ENCODE measurements around the gene EP400.

GRCh38 chr12:132056320-132056719 lies 106.6 kb downstream of the EP400 start:
- TF ChIP-seq GATA2 (IDR thresholded peaks at IDR 0.05; ENCODE audit: low read depth, low read length) (no peak), GATA3 (IDR thresholded peaks at IDR 0.05; ENCODE audit: low read depth, low read length) (no peak)

All from SH-SY5Y (cell line).